Measurements from ENCODE around the gene FIGNL1.

DNA sequence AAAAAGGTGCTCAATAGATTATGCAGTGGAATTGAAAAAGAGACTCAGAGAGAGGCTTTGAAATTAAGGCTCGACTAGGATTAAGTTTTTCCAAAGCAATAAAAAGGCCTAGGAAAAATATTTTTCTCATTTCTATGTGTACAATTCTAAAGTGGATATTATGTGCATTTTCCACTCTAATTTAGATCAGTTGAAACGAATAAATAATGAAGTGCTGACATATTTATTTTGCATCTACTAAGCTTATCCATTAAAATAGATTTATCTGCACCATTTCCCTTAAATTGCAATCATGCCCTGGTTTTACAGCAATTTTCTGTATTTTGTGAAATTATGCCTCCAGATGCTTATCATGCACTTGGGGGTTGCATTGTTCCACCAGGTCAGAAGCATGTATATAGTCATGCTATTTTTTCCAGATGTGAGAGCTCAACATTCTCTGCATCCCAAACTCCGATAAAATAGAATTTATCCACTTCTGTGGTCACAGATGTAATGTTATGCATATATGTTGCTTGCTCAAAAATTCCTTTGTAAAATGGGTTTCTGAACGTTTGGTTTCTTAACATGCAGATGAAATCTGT is 18.3 kb downstream of the FIGNL1 start:
- TF ChIP-seq MAX (IDR thresholded peaks at IDR 0.05) (no peak), CTCF (IDR thresholded peaks at IDR 0.05 in 2 of 3, conservative IDR thresholded peaks at IDR 0.05 in 1 of 3; ENCODE audit: borderline replicate concordance in 1 of 3, insufficient read depth in 1 of 3, low read depth in 2 of 3, low read length in 2 of 3) (no peak), ELF1 (IDR thresholded peaks at IDR 0.05; ENCODE audit: borderline replicate concordance, low read depth) (no peak), RAD21 (IDR thresholded peaks at IDR 0.05; ENCODE audit: low read depth) (no peak), YY1 (IDR thresholded peaks at IDR 0.05; ENCODE audit: extremely low read depth, insufficient replicate concordance, low read depth, low read length) (no peak), CBX3 (IDR thresholded peaks at IDR 0.05; ENCODE audit: low read depth) (no peak), SP1 (IDR thresholded peaks at IDR 0.05; ENCODE audit: low read depth) (no peak), SIN3A (IDR thresholded peaks at IDR 0.05; ENCODE audit: low read depth) (no peak), POLR2A (IDR thresholded peaks at IDR 0.05; ENCODE audit: borderline replicate concordance, extremely low read depth, insufficient read depth, insufficient read length) (no peak), POLR2AphosphoS5 (IDR thresholded peaks at IDR 0.05; ENCODE audit: low read depth, low read length) (no peak), EZH2phosphoT487 (IDR thresholded peaks at IDR 0.05; ENCODE audit: borderline replicate concordance) (no peak), ZFX (IDR thresholded peaks at IDR 0.05) (no peak), EZH2 (IDR thresholded peaks at IDR 0.05) (no peak)

Data from HCT116 (cell line).